Fibroblast of skin of right biceps (primary cell): ENCODE data around the gene MAP3K20.
"Not testable (repeated sequence)": the region's sequence is repeated elsewhere in the genome, so short reads cannot be mapped to it uniquely, and the experiment has no call there.

Source experiments
- DNase-seq: peaks from one replicate; pipeline ENCODE4 v3.0.0-alpha.2; 2013

The MAP3K20 gene

GRCh38 chr2:173238831-173239230, 163.2 kb downstream of the MAP3K20 start:
- DNase-seq, result no peak

- no peak for DNase-seq
Measured at GRCh38 chr2:173239644-173240043, 164.0 kb downstream of the MAP3K20 start.

- DNase-seq, result no peak
Measured at GRCh38 chr2:173240083-173240482, 164.4 kb downstream of the MAP3K20 start.

GRCh38 chr2:173241643-173242042, 166.0 kb downstream of the MAP3K20 start:
- DNase-seq, result no peak

- no peak for DNase-seq
Measured at GRCh38 chr2:173247156-173247555, 171.5 kb downstream of the MAP3K20 start.

GRCh38 chr2:173248381-173248780, 172.7 kb downstream of the MAP3K20 start:
- no peak for DNase-seq

GRCh38 chr2:173249661-173250641, 174.3 kb downstream of the MAP3K20 start:
- no peak for DNase-seq

- no peak for DNase-seq
Measured at GRCh38 chr2:173251225-173251624, 175.6 kb downstream of the MAP3K20 start.

- no peak for DNase-seq
Measured at GRCh38 chr2:173252581-173252980, 176.9 kb downstream of the MAP3K20 start.

- no peak for DNase-seq
Measured at GRCh38 chr2:173254659-173255058, 179.0 kb downstream of the MAP3K20 start.

GRCh38 chr2:173258701-173259100, 183.1 kb downstream of the MAP3K20 start:
- DNase-seq, result no peak

GRCh38 chr2:173262356-173262755, 186.7 kb downstream of the MAP3K20 start:
- not testable (repeated sequence) for DNase-seq

- DNase-seq, result no peak
Measured at GRCh38 chr2:173264151-173264550, 188.5 kb downstream of the MAP3K20 start.

GRCh38 chr2:173264603-173265366, 189.1 kb downstream of the MAP3K20 start:
- DNase-seq, result no peak

- DNase-seq, result no peak
Measured at GRCh38 chr2:173271135-173271534, 195.5 kb downstream of the MAP3K20 start.

- peak; percentile 8 for DNase-seq
Measured at GRCh38 chr2:173271825-173272224, 196.2 kb downstream of the MAP3K20 start.

GRCh38 chr2:173272849-173273248, 197.2 kb downstream of the MAP3K20 start:
- DNase-seq, result no peak

GRCh38 chr2:173278794-173279526, 203.3 kb downstream of the MAP3K20 start:
- peak; percentile 8 for DNase-seq

GRCh38 chr2:173279527-173279868, 203.9 kb downstream of the MAP3K20 start:
- no peak for DNase-seq

GRCh38 chr2:173280853-173281252, 205.2 kb downstream of the MAP3K20 start:
- no peak for DNase-seq

GRCh38 chr2:173281898-173282297, 206.3 kb downstream of the MAP3K20 start:
- not testable (repeated sequence) for DNase-seq

GRCh38 chr2:173282795-173283545, 207.3 kb downstream of the MAP3K20 start:
- no peak for DNase-seq
